PC-9 (cell line): ENCODE data around the gene CDK5. TPM values are rescaled to one million over a fixed set of nuclear protein-coding genes. Genes with fewer than 3 reads are reported as not detected.

Experiments
- BruUV-seq: library from RNA; stranded (reverse); fragments of 400-500 nt; replicated peaks from 2 replicates; lab custom pipeline; 2021; lab: Mats Ljungman, UMichigan
- CTCF ChIA-PET: fragments of 300-600 bp; sonication (Branson Sonifier 250); formaldehyde crosslinking; loops from one replicate; lab custom pipeline; 2022; ENCODE audit warnings: antibody characterized with exemption; lab: Charles Lee
- POLR2A ChIA-PET: fragments of 300-600 bp; sonication (Branson Sonifier 250); formaldehyde crosslinking; loops from one replicate; lab custom pipeline; 2022; ENCODE audit warnings: antibody characterized with exemption; ENCODE audit not compliant: unreplicated experiment; lab: Charles Lee
- DNase-seq, 2 experiments: peaks; one replicate each; pipeline versions ENCODE4 v3.0.0 to v3.0.0-alpha.2; 2015 to 2022; ENCODE audit warnings: mixed read lengths in 1 of 2
- H2AFZ ChIP-seq: fragments of 200-600 bp; sonication (generic); 2 replicates; pipeline ENCODE4 v1.8.1; 2017; ENCODE audit warnings: antibody characterized with exemption
- H3F3A ChIP-seq: fragments of 200-600 bp; sonication (generic); 2 replicates; pipeline ENCODE4 v1.8.1; 2017; ENCODE audit warnings: antibody characterized with exemption, mild to moderate bottlenecking, low read depth; ENCODE audit not compliant: insufficient read depth
- H3K27ac ChIP-seq: fragments of 200-600 bp; sonication (generic); 2 replicates; pipeline ENCODE4 v1.6.1; 2016; ENCODE audit warnings: mixed run types
- H3K27me3 ChIP-seq: fragments of 200-600 bp; sonication (generic); 2 replicates; pipeline ENCODE4 v1.6.1; 2016; ENCODE audit warnings: low read depth, mixed run types; ENCODE audit not compliant: insufficient read depth
- H3K36me3 ChIP-seq: fragments of 200-600 bp; sonication (generic); 2 replicates; pipeline ENCODE4 v1.6.1; 2016; ENCODE audit warnings: low read depth, mixed run types
- H3K4me1 ChIP-seq: fragments of 200-600 bp; sonication (generic); replicated peaks from 2 replicates; pipeline ENCODE4 v1.6.1; 2016; ENCODE audit warnings: mixed run types; ENCODE audit not compliant: insufficient read depth
- H3K4me2 ChIP-seq: fragments of 200-600 bp; sonication (generic); 2 replicates; pipeline ENCODE4 v1.6.1; 2017; ENCODE audit warnings: mixed run types
- H3K4me3 ChIP-seq: fragments of 200-600 bp; sonication (generic); 2 replicates; pipeline ENCODE4 v1.6.1; 2016; ENCODE audit warnings: mixed run types
- H3K79me2 ChIP-seq: fragments of 200-600 bp; sonication (generic); 2 replicates; pipeline ENCODE4 v1.6.1; 2017; ENCODE audit warnings: low read depth, mixed run types
- H3K9me2 ChIP-seq: fragments of 200-600 bp; sonication (generic); 2 replicates; pipeline ENCODE4 v1.8.1; 2017; ENCODE audit warnings: mild to moderate bottlenecking; ENCODE audit not compliant: insufficient read depth
- H3K9me3 ChIP-seq: fragments of 200-600 bp; sonication (generic); 2 replicates; pipeline ENCODE4 v1.8.1; 2016; ENCODE audit warnings: low read depth; ENCODE audit not compliant: insufficient read depth
- H4K20me1 ChIP-seq: fragments of 200-600 bp; sonication (generic); 2 replicates; pipeline ENCODE4 v1.8.1; 2017; ENCODE audit not compliant: insufficient read depth
- EZH2 ChIP-seq: fragments of 200-600 bp; sonication (generic); IDR thresholded peaks from 2 replicates; pipeline ENCODE4 v1.8.0; 2017; ENCODE audit warnings: antibody characterized with exemption, low read depth
- intact Hi-C: fragments of 100-400 bp; cut with micrococcal nuclease; formaldehyde crosslinking; loops from one replicate; pipeline ENCODE4 v1.10.0; 2022; ENCODE audit not compliant: unreplicated experiment
- total RNA-seq: library from RNA; stranded (reverse); gene quantifications from 2 replicates; pipeline ENCODE4 v1.2.3, GENCODE V29; 2021
- TF ChIP-seq, protein P1 (sequence below): fragments of 200-600 bp; sonication (generic); conservative IDR thresholded peaks from 2 replicates; pipeline ENCODE4 v1.6.1; 2017; ENCODE audit warnings: mixed run types, antibody characterized with exemption, mild to moderate bottlenecking, moderate library complexity

The CDK5 gene
- total RNA-seq, 1 experiment from 2014 or later: 45.7 TPM

DNA sequence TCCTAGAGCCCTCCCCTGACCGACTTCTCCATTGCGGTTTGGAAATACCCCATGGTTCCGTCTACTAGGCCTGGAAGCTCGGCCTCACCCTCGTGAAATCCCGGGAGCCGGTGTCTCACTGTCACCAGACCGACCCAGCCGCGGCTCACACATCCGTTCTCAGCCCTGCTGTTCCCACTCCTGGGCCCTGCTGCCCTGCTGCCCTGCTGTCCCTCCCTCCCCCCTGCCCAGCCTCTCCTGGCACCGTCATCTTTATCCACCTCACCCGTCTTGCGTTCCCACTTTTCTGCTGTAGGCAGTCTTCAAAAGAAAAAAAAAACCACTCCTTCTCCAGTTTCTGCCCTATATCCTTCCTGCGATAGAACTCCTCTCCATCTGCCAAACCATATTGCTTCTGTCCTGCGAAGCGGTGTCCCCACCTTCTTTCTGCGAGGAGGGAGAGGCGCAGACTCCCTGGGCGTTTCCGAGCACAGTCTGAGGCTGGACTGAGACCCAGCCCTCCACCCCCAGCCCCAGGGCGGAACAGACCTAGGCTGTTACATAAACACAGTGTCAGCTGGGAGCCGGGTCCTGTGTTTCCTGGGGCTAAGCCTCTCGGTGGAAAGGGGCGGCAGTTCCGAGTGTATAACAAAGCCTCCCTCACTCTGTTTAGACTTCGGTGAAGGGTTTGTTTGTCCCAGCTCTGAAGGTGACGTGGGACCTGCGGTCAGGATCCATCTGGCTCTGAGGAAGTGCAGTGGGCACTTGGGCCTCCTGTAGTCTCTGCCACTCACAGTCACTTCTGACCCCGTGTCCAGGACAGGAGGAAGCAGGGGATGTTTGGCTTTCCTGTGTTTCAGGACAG lies 31.4 kb upstream of the CDK5 start:
- POLR2A ChIA-PET: no interaction called here
- intact Hi-C loops: loop anchor here (10.0 kb wide), 1 partner anchor 114 kb away; the partner anchor contains the start of gene KCNH2

DNA sequence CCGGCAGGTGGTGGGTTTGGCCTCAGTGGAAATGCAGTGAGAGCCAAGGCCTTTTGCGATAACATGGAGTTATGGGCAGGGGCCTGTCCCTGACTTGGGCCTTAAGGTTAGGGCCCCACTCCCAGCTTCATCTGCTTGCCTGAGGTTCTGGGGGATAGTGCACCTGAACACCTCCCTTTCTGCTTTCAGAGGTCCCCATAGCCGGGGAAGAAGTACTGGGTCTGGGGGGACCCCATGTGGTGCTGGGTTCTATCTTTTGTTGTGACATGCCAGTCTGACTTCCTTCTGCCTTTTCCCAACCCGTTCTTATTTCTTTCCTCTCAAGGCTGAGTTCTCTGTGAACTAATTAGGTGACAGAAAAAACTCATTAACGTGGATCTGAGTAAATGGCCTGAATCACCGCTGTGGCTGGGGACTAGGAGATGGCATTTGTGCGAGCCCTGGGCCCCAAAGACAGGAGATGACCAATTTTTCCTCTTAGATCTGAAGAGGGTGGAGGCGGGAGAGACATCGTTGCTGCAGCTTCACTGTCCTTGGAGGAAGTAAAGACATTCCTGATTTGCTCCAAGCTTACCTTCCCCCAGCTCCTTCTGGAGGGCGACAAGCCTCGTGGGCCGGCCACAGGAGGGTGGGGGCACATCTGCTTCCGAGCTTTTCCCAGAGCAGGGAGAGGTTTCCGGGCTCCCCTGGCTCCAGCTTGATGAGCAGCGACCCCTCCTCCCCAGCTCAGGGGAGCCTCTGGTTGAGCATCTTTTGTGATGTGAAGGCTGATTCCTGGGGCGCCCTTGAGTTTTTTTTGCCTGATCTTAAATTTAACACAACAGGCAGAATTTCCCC lies 30.5 kb upstream of the CDK5 start:
- DNase-seq: no peak
- no peaks in the 10 kb centered on the region for H3K36me3 ChIP-seq
- peak overlapping the region; percentile 91 for H2AFZ ChIP-seq
- H4K20me1 ChIP-seq: peaks cover 52% of the 10 kb centered on the region
- intact Hi-C loops: loop anchor here (10.0 kb wide), 1 partner anchor 113 kb away; the partner anchor contains the start of gene KCNH2
- peak overlapping the region; percentile 98 for H3K4me2 ChIP-seq
- no peaks in the 10 kb centered on the region for H3K9me3 ChIP-seq
- H3K4me3 ChIP-seq: peak overlapping the region; percentile 100
- peaks cover 23% of the 10 kb centered on the region; the same call in 1 of the 2 replicates for H3F3A ChIP-seq
- CTCF ChIA-PET: interaction anchor here (1.2 to 1.9 kb wide), 2 partner anchors 23 to 60 kb away, joined by 3 to 4 read pairs; partner anchors contain the start of gene ABCB8
- H3K27ac ChIP-seq: peak overlapping the region; percentile 41; the same call in 1 of the 2 replicates
- POLR2A ChIA-PET: no interaction called here
- H3K4me1 ChIP-seq: peaks cover 34% of the 10 kb centered on the region
- TSS peak; percentile 34 for BruUV-seq
- peaks cover 64% of the 10 kb centered on the region for H3K79me2 ChIP-seq
- no peaks in the 10 kb centered on the region for H3K27me3 ChIP-seq
- no peak for TF ChIP-seq EZH2
- TF ChIP-seq, protein P1, sequence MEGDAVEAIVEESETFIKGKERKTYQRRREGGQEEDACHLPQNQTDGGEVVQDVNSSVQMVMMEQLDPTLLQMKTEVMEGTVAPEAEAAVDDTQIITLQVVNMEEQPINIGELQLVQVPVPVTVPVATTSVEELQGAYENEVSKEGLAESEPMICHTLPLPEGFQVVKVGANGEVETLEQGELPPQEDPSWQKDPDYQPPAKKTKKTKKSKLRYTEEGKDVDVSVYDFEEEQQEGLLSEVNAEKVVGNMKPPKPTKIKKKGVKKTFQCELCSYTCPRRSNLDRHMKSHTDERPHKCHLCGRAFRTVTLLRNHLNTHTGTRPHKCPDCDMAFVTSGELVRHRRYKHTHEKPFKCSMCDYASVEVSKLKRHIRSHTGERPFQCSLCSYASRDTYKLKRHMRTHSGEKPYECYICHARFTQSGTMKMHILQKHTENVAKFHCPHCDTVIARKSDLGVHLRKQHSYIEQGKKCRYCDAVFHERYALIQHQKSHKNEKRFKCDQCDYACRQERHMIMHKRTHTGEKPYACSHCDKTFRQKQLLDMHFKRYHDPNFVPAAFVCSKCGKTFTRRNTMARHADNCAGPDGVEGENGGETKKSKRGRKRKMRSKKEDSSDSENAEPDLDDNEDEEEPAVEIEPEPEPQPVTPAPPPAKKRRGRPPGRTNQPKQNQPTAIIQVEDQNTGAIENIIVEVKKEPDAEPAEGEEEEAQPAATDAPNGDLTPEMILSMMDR: no peak
- H3K9me2 ChIP-seq: no peaks in the 10 kb centered on the region

More for the DNA sequence above, 31.4 kb upstream of the CDK5 start:
- H3K36me3 ChIP-seq: no peaks in the 10 kb centered on the region
- DNase-seq: no peak
- H3K79me2 ChIP-seq: peaks cover 72% of the 10 kb centered on the region
- BruUV-seq: no TSS peak
- no peaks in the 10 kb centered on the region for H3K27me3 ChIP-seq
- H3F3A ChIP-seq: peaks cover 25% of the 10 kb centered on the region; the same call in 1 of the 2 replicates
- H3K9me2 ChIP-seq: no peaks in the 10 kb centered on the region
- H3K4me3 ChIP-seq: peak overlapping the region; percentile 100; the same call in 1 of the 2 replicates
- CTCF ChIA-PET: no interaction called here
- peaks cover 28% of the 10 kb centered on the region for H3K4me1 ChIP-seq
- peak overlapping the region; percentile 98 for H3K4me2 ChIP-seq
- peaks cover 59% of the 10 kb centered on the region for H4K20me1 ChIP-seq
- no peak overlapping the region for H2AFZ ChIP-seq
- H3K27ac ChIP-seq: no peak overlapping the region
- H3K9me3 ChIP-seq: no peaks in the 10 kb centered on the region
- TF ChIP-seq, protein P1: no peak
